Activated gamma-delta T cell treated with anti-CD3 and anti-CD28 coated beads, Interleukin-2, amount 50 U/mL, for 16 hours (primary cell): ENCODE measurements around the gene METTL16.
A peak's percentile ranks its signal among the peaks of the same experiment; 100 is the strongest.

ENCODE experiments used
- DNase-seq: peaks from one replicate; pipeline ENCODE4 v3.0.0-alpha.2; 2020; ENCODE audit warnings: low read depth

The METTL16 gene

GRCh38 chr17:2395258-2396181 lies 116.2 kb downstream of the METTL16 start:
- no peak for DNase-seq

GRCh38 chr17:2394775-2395201 lies 116.9 kb downstream of the METTL16 start:
- DNase-seq, result no peak

GRCh38 chr17:2393954-2394749 lies 117.5 kb downstream of the METTL16 start:
- DNase-seq, result no peak

GRCh38 chr17:2393174-2393953 lies 118.3 kb downstream of the METTL16 start:
- DNase-seq, result peak; percentile 81

GRCh38 chr17:2392252-2393173 lies 119.2 kb downstream of the METTL16 start:
- peak; percentile 97 for DNase-seq

GRCh38 chr17:2391597-2392251 lies 120.0 kb downstream of the METTL16 start:
- no peak for DNase-seq

- no peak for DNase-seq
Measured at GRCh38 chr17:2390199-2390836, 121.4 kb downstream of the METTL16 start.

GRCh38 chr17:2388683-2389055 lies 123.0 kb downstream of the METTL16 start:
- DNase-seq, result no peak

GRCh38 chr17:2388020-2388682 lies 123.5 kb downstream of the METTL16 start:
- DNase-seq, result no peak

GRCh38 chr17:2387086-2388019 lies 124.3 kb downstream of the METTL16 start:
- DNase-seq, result no peak

- no peak for DNase-seq
Measured at GRCh38 chr17:2386400-2387085, 125.1 kb downstream of the METTL16 start.

GRCh38 chr17:2385240-2386210 lies 126.2 kb downstream of the METTL16 start:
- no peak for DNase-seq

GRCh38 chr17:2384439-2385127 lies 127.1 kb downstream of the METTL16 start:
- DNase-seq, result no peak

GRCh38 chr17:2383628-2384167 lies 128.0 kb downstream of the METTL16 start:
- no peak for DNase-seq

GRCh38 chr17:2380950-2381649 lies 130.6 kb downstream of the METTL16 start:
- no peak for DNase-seq
